Suprapubic skin (tissue), 3 donors: ENCODE data around the gene TWIST2.

Experiments used
- EP300 ChIP-seq: sonication (generic); formaldehyde crosslinking; IDR thresholded peaks from one replicate; pipeline ENCODE4 v1.6.1; 2017; ENCODE audit warnings: antibody characterized with exemption
- POLR2A ChIP-seq, 2 donors: fragments of 450-650 bp; IDR thresholded peaks; one replicate each; pipeline ENCODE4 v1.6.1; 2017; ENCODE audit warnings: antibody characterized with exemption in 2 of 2, mild to moderate bottlenecking in 2 of 2, moderate library complexity in 2 of 2
- TF ChIP-seq, protein P1 (sequence below), 2 donors: fragments of 200-600 bp in 1 of 2; fragments of 450-650 bp in 1 of 2; sonication (generic) in 1 of 2; IDR thresholded peaks; one replicate each; pipeline ENCODE4 v1.5.1; 2016 to 2019; ENCODE audit warnings: antibody characterized with exemption in 2 of 2, mild to moderate bottlenecking in 1 of 2, moderate library complexity in 1 of 2

DNA sequence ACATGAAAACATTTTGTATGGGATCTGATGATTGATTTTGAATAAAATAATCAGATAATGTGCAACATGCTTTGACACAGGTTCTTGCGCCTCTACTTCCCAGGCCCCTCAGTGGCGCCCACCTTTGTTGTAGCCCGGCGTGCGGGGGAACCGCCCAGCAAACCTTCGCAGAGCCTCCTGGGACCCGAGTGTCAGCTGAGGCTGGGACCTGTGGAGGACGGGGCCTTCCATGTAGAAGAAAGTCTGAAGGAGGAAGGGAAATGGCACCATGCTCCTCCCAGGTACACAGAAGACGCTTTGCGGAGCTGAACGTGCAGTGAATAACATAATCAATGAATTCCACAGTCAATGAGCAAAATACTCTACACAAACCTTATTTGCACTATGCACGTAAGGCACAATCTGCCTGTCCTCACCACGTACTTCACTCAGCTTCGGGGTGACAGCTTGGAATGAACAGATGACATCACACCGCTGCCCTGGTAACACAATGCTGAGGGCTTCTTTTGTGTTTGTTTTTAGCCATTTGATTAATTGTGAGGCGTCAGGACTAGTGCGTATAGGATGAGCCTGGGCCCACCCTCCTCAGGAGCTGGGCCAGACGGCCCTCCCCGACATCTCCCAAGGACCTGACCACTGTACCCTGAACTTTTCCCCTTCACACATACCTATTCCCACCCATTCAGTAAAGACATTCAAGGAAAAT is 78.1 kb downstream of the TWIST2 start:
- TF ChIP-seq POLR2A (IDR thresholded peaks at IDR 0.05) (no peak), EP300 (no peak)
- TF ChIP-seq, protein P1, sequence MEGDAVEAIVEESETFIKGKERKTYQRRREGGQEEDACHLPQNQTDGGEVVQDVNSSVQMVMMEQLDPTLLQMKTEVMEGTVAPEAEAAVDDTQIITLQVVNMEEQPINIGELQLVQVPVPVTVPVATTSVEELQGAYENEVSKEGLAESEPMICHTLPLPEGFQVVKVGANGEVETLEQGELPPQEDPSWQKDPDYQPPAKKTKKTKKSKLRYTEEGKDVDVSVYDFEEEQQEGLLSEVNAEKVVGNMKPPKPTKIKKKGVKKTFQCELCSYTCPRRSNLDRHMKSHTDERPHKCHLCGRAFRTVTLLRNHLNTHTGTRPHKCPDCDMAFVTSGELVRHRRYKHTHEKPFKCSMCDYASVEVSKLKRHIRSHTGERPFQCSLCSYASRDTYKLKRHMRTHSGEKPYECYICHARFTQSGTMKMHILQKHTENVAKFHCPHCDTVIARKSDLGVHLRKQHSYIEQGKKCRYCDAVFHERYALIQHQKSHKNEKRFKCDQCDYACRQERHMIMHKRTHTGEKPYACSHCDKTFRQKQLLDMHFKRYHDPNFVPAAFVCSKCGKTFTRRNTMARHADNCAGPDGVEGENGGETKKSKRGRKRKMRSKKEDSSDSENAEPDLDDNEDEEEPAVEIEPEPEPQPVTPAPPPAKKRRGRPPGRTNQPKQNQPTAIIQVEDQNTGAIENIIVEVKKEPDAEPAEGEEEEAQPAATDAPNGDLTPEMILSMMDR (IDR thresholded peaks at IDR 0.05) = no peak
